ENCODE measurements around the gene PARM1.

DNA sequence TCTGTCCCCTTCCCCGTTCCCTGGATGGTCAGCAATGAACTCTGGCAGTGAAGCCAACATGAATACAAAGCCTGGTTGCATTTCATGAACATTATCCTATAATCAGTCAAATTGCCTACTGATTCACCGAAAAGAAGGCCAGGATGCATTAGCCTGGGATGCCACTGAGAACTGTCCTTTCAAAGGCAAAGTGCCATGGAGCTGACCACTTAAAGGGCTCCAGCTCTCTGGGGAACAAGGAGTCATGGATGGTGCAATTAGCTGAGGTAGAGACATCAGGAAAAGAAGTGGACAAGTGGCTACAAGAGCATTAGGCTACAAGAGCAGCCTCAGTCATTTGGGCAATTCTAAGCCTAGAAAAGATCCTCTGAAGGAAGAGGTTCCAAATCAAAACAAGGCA is 69.0 kb downstream of the PARM1 start:
- TF ChIP-seq, protein P1, sequence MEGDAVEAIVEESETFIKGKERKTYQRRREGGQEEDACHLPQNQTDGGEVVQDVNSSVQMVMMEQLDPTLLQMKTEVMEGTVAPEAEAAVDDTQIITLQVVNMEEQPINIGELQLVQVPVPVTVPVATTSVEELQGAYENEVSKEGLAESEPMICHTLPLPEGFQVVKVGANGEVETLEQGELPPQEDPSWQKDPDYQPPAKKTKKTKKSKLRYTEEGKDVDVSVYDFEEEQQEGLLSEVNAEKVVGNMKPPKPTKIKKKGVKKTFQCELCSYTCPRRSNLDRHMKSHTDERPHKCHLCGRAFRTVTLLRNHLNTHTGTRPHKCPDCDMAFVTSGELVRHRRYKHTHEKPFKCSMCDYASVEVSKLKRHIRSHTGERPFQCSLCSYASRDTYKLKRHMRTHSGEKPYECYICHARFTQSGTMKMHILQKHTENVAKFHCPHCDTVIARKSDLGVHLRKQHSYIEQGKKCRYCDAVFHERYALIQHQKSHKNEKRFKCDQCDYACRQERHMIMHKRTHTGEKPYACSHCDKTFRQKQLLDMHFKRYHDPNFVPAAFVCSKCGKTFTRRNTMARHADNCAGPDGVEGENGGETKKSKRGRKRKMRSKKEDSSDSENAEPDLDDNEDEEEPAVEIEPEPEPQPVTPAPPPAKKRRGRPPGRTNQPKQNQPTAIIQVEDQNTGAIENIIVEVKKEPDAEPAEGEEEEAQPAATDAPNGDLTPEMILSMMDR (conservative IDR thresholded peaks at IDR 0.05 in 1 of 2, IDR thresholded peaks at IDR 0.05 in 1 of 2; ENCODE audit: low read depth in 1 of 2, low read length in 2 of 2): no peak
- TF ChIP-seq EZH2 (IDR thresholded peaks at IDR 0.05; ENCODE audit: low read length, missing control alignments): no peak
